A549 (cell line): Measurements from ENCODE around the gene RAB4B.

ENCODE experiments used
- CHD4 ChIP-seq: fragments of 200-600 bp; sonication (generic); IDR thresholded peaks from 2 replicates; pipeline ENCODE4 v1.6.1; 2016; ENCODE audit warnings: antibody characterized with exemption, mild to moderate bottlenecking, borderline replicate concordance
- EP300 ChIP-seq, 2 experiments: fragments of >200 bp; sonication (Bioruptor Twin); formaldehyde crosslinking; IDR thresholded peaks; 2 replicates in 1 of 2; 3 replicates in 1 of 2; pipeline ENCODE4 v1.6.1; 2016 to 2017
- MAZ ChIP-seq: fragments of 150-350 bp; IDR thresholded peaks from 2 replicates; pipeline ENCODE4 v1.6.1; 2014; ENCODE audit warnings: antibody characterized with exemption, low read depth, low read length, borderline replicate concordance
- PHF8 ChIP-seq: fragments of 200-600 bp; sonication (generic); IDR thresholded peaks from 2 replicates; pipeline ENCODE4 v1.6.1; 2016; ENCODE audit warnings: low read depth, mild to moderate bottlenecking, antibody characterized with exemption, moderate library complexity, borderline replicate concordance
- TF ChIP-seq, protein P1 (sequence below): fragments of 200-600 bp; sonication (generic); IDR thresholded peaks from 2 replicates; pipeline ENCODE4 v1.6.1; 2016; ENCODE audit warnings: antibody characterized with exemption, mild to moderate bottlenecking, moderate library complexity
- TF ChIP-seq, protein P2 (sequence below): fragments of >200 bp; sonication (Bioruptor Twin); formaldehyde crosslinking; IDR thresholded peaks from 3 replicates; pipeline ENCODE4 v1.5.1; 2016
- TF ChIP-seq, protein P3 (sequence below): fragments of 150-350 bp; IDR thresholded peaks from 2 replicates; pipeline ENCODE4 v1.6.1; 2014; ENCODE audit warnings: low read depth, mild to moderate bottlenecking, low read length

DNA sequence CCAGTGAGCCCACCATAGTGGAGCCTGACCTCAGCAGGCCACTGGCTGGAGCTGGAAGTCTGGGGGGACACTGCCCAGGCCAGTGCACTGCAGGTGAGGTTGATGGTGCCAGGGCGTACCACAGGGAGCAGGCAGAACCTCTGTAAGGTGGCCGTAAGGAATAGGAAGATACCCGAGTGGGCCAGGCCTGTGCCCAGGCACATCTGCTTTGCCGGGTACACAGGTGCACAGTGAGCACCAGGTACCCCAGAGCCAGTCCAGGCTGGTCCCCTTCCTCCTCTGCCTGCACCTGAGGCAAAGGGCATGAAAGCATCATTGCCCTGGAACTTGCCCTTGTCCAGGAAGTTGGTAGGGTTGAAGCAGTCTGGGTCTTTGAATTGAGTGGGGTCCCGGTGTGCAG, 30.4 kb downstream of the RAB4B start:
- TF ChIP-seq, protein P1, sequence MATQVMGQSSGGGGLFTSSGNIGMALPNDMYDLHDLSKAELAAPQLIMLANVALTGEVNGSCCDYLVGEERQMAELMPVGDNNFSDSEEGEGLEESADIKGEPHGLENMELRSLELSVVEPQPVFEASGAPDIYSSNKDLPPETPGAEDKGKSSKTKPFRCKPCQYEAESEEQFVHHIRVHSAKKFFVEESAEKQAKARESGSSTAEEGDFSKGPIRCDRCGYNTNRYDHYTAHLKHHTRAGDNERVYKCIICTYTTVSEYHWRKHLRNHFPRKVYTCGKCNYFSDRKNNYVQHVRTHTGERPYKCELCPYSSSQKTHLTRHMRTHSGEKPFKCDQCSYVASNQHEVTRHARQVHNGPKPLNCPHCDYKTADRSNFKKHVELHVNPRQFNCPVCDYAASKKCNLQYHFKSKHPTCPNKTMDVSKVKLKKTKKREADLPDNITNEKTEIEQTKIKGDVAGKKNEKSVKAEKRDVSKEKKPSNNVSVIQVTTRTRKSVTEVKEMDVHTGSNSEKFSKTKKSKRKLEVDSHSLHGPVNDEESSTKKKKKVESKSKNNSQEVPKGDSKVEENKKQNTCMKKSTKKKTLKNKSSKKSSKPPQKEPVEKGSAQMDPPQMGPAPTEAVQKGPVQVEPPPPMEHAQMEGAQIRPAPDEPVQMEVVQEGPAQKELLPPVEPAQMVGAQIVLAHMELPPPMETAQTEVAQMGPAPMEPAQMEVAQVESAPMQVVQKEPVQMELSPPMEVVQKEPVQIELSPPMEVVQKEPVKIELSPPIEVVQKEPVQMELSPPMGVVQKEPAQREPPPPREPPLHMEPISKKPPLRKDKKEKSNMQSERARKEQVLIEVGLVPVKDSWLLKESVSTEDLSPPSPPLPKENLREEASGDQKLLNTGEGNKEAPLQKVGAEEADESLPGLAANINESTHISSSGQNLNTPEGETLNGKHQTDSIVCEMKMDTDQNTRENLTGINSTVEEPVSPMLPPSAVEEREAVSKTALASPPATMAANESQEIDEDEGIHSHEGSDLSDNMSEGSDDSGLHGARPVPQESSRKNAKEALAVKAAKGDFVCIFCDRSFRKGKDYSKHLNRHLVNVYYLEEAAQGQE, result no peak
- TF ChIP-seq PHF8, result no peak
- TF ChIP-seq CHD4, result no peak
- TF ChIP-seq, protein P2, sequence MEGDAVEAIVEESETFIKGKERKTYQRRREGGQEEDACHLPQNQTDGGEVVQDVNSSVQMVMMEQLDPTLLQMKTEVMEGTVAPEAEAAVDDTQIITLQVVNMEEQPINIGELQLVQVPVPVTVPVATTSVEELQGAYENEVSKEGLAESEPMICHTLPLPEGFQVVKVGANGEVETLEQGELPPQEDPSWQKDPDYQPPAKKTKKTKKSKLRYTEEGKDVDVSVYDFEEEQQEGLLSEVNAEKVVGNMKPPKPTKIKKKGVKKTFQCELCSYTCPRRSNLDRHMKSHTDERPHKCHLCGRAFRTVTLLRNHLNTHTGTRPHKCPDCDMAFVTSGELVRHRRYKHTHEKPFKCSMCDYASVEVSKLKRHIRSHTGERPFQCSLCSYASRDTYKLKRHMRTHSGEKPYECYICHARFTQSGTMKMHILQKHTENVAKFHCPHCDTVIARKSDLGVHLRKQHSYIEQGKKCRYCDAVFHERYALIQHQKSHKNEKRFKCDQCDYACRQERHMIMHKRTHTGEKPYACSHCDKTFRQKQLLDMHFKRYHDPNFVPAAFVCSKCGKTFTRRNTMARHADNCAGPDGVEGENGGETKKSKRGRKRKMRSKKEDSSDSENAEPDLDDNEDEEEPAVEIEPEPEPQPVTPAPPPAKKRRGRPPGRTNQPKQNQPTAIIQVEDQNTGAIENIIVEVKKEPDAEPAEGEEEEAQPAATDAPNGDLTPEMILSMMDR, result no peak
- no peak for TF ChIP-seq EP300 (IDR thresholded peaks at IDR 0.05)
- TF ChIP-seq MAZ, result no peak
- TF ChIP-seq, protein P3, sequence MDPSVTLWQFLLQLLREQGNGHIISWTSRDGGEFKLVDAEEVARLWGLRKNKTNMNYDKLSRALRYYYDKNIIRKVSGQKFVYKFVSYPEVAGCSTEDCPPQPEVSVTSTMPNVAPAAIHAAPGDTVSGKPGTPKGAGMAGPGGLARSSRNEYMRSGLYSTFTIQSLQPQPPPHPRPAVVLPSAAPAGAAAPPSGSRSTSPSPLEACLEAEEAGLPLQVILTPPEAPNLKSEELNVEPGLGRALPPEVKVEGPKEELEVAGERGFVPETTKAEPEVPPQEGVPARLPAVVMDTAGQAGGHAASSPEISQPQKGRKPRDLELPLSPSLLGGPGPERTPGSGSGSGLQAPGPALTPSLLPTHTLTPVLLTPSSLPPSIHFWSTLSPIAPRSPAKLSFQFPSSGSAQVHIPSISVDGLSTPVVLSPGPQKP, result no peak
